ENCODE results near the gene DYNC1H1.
"Not testable (repeated sequence)": the region's sequence is repeated elsewhere in the genome, so short reads cannot be mapped to it uniquely, and the experiment has no call there.

DYNC1H1 gene

DNA sequence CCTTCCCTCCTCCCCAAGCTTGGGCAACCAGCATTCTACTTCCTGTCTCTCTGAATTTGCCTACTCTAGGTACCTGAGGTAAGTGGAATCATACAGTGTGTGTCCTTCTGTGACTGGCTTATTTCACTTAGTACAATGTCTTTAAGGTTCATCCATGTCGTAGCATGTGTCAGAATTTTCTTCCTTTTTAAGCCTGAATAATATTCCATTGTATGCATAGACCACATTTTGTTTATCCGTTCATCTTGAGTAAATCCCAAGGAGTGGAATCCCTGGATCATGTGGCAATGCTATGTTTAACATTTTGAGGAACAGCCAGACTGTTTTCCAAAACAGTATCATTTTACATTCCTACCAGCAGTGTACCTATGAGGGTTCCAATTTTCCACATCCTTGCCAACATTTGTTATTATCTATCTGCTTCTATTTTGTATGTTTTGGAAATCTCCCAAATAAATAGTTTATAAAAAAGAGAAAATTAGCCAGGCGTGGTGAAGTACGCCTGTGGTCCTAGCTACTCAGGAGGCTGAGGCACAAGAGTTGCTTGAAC, 110.1 kb downstream of the DYNC1H1 start:
- no peak for DNase-seq

DNA sequence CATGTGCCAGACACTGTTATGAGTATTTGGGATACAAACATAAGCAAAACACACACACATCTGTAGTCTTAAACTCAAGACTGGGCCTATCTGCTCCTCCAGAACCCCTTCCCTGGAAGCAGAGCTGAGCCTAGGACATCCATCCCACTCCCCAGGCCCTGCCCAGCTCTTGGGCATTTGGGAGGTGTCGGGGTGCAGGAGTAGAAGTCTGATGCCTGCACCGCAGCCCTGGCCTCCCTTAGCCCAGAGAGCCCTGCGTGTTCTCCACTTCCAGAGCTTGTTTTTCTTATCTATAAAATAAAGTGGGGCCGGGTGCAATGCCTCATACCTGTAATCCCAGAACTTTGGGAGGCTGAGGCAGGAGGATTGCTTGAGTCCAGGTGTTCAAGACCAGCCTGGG, 110.8 kb downstream of the DYNC1H1 start:
- DNase-seq, result no peak

DNA sequence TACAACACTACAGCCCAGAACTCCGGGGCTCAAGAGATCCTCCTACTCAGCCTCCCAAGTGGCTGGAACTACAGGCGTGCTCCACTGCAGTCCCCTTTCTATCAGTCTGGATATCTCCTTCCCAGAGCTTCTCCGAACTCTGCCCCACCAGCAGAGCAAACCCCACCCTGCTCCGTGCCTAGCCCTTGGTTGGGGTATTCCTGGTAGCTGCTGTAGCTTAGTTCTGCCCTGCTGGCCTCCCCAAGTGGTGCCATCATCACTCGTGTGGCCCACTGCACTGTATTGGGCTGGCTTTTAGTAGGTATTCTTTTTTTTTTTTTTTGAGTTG, 113.0 kb downstream of the DYNC1H1 start:
- no peak for DNase-seq

DNA sequence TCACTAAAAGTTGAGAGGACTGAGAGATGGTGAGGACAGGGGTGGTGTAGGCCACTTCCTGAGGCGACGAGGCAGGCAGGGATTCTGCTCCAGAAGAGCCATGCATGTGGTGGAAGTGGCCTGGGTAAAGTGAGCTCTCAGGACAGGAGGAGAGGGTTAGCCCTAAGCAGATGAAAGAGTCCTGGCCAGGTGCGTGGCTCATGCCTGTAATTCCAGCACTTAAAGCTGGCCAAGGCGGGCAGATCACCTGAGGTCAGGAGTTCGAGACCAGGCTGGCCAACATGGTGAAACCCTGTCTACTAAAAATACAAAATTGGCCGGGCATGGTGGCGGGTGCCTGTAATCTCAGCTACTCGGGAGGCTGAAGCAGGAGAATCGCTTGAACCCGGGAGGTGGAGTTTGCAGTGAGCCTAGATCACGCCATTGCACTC, 114.0 kb downstream of the DYNC1H1 start:
- DNase-seq, result not testable (repeated sequence)

DNA sequence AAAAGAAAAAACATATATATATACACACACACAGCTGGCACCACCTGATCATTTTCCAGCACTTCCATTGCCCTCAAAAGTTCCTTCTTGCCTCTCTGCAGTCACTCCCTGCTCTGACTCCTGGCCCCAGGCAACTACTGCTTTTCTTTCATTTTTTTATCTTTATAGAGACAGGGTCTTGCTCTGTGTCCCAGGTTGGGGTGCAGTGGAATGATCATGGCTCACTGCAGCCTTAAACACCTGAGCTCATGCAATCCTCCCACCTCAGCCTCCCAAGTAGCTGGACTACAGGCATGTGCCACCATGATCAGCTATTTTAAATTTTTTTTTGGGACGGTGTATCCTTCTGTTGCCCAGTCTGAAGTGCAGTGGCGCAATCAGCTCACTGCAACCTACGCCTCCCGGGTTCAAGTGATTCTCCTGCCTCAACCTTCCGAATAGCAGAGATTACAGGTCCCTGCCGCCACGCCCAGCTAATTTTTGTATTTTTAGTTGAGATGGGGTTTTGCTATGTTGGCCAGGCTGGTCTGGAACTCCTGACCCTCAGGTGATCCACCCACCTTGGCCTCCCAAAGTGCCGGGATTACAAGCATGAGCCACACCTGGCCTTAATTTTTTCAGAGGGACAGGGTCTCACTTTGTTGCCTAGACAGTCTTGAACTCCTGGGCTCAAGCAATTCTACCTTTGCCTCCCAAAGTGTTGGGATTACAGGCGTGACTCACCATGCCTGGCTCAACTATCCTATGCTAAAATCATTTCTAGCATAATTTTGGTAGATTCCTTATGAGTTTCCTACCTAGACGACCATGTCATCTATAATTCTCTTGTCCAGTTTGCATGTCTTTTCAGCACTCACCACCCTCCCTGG, 114.7 kb downstream of the DYNC1H1 start:
- no peak for DNase-seq

DNA sequence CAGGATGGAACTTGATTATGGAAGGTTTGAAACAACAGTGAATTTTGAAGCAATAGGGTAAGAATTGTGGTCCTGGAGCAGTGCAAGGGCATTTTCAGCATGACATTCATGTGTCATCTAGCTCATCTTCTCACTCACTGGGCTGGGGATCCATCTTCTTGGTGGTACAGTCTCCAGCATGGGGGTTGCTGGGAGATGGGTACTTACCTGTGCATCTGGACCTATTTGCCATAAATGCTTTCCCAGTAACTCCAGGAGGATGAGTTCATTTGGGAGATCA, 115.3 kb downstream of the DYNC1H1 start:
- DNase-seq, result no peak

DNA sequence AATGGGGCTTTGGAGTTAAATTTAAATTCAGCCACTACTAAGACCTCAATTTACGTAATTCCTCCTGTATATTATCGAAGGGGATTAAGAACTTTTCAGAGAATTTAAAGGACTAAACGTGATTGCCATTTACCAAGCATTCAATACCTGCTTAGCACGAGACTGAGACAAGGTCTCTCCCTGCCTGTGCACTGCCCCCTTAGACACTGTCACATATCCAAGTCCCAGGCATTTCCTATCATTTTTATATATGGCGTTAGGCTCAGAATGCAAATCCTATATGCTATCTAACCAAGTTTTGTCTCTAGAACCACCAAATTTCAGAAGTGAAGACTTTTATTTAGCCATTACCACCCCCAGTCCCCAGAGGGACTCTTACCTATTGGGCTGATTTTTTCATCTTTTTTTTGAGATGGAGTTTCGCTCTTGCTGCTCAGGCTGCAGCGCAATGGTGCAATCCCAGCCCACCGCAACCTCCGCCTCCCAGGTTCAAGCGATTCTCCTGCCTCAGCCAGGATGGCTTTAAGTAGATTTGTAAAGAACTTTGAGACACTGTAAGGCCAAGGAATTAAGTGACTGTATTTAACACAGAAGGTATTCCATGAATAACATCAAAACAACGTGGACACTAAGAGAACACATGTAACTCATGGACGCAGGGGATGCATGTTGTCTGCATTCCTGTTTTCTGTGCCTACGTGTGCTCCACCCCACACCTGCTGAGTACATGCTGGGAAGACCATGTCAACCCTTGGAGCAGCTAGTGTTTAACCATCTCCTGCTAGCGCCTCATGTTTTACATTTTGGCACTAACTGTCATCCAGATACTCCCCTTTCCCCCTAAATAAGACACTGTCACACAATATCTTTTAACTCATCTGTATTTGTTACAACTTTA, 116.1 kb downstream of the DYNC1H1 start:
- no peak for DNase-seq

DNA sequence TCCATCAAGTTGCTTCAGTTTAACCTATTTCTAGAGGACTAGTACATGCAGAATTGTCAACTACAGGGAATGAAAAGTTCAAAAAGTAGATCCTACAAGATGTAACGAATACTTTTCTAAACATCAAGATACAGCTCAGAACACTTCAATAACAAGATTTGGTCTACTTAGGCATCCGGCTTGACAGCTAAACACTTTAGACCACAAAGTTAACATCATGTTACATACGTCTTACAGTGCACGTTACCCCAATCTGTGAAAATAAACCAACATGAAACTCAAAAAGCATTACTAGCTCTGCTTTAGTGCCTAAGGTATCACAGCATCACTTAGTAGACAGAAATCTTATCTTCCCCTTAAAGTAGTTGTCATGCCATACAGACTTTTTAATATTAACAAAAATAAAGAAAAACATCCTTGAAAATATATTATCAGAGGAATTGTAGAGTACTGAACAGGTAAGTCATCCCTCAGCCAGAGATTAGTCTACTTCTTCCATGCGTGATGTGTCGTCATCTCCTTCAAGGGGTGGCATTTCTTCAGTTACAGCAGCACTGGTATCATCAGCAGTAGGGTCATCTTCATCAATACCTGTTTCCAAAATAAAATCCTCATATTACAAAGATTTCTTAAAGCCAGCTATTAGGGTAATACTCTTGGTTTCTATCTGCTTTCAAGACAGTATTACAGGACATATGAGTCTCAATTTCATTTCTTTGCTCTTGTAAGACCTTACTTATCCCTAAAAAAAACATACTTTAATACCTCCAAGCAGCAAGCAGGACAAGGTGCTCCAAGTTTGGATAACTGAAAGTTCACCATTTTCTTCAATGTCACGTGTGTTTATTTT, 117.1 kb downstream of the DYNC1H1 start:
- DNase-seq, result no peak

DNA sequence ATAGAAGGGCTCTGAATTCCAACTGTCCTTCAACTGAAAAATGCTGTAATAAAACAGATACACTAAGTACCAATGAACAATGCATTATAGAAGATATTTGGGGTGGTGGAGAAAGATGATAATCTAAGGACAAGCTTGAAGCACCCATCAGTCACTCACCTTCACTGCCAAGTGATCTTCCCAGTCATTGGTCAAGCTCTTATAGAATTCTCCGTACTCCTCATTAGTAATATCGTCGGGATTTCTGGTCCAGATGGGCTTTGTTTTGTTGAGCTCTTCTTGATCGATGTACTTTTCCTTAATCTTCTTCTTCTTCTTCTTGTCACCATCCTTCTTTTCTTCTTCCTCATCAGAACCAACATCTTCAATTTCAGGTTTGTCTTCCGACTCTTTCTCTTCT, 120.1 kb downstream of the DYNC1H1 start:
- not testable (repeated sequence) for DNase-seq

DNA sequence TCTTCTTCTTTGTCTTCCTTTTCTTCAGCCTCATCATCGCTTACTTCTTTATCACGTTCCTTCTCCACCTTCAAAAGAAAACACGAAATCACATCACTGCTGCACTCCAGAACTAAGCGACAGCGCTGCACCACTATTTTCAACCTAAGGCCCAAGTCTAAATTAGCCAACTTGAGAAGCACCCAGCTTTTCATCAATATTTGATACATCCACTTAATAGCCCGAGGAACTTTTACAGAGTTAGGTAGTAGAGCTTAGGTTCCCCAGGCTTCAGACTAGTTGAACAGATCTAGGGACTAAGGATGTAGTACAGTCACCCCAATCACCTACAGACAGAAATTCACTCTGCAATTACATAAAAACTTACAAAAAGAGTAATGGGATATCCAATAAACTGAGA, 120.6 kb downstream of the DYNC1H1 start:
- no peak for DNase-seq

DNA sequence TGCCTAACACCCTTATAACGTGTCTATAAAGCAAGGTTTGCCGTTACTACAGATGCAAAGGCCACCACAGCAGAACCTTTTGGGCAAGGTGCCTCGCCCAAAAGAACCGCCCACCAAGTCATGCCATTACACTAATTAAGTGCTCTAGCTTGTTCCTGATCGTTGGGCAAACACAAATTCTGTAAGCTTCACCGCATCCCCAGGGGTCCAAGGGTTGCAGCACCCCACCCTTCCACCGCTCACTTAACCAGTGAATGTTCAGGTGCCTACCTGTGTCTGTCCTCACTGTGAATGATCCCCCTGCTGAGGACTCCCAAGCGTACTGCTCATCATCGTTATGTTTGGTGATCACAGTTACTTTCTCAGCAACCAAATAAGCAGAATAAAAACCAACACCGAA, 121.1 kb downstream of the DYNC1H1 start:
- no peak for DNase-seq

DNA sequence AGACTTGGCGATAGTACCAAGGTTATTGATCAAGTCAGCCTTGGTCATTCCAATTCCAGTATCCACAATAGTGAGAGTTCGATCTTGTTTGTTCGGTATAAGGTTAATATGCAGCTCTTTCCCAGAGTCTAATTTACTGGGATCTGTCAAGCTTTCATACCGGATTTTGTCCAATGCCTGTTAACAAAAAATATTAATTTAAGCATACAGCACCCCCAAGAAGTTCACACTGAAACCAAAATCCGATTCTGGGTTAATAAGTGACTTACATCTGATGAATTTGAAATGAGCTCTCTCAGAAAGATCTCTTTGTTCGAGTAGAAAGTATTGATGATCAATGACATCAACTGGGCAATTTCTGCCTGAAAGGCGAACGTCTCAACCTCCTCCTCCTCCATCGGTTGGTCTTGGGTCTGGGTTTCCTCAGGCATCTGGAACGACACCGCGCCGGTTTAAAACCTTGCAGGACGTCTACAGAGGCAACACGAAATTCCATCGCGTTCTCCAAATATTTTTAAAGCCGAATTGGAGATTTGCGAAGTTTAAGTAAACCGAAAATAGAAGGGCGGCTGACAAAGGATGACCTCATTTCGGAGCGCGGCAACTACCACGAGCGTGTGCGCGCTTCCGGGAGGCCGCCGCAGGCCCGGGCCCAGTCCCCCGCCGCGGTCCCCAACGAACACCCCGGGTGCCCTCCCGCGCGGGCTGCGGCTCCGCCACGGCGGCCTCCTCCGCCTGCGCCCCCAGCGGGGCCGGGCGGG, 121.8 kb downstream of the DYNC1H1 start:
- no peak for DNase-seq

DNA sequence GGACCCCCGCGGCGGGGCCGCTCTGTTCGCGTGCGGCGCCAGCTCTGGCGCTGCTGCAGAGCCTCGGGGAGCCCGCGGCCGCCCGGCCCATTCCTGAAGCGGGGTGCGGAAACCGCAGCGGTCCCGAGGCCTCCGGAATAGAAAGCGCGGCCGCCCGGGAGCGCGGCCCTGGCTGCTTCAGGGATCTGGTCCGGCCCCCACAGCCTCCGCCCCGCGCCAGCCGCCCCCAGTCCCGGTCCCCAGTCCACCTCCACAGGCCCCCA, 122.3 kb downstream of the DYNC1H1 start:
- no peak for DNase-seq

DNA sequence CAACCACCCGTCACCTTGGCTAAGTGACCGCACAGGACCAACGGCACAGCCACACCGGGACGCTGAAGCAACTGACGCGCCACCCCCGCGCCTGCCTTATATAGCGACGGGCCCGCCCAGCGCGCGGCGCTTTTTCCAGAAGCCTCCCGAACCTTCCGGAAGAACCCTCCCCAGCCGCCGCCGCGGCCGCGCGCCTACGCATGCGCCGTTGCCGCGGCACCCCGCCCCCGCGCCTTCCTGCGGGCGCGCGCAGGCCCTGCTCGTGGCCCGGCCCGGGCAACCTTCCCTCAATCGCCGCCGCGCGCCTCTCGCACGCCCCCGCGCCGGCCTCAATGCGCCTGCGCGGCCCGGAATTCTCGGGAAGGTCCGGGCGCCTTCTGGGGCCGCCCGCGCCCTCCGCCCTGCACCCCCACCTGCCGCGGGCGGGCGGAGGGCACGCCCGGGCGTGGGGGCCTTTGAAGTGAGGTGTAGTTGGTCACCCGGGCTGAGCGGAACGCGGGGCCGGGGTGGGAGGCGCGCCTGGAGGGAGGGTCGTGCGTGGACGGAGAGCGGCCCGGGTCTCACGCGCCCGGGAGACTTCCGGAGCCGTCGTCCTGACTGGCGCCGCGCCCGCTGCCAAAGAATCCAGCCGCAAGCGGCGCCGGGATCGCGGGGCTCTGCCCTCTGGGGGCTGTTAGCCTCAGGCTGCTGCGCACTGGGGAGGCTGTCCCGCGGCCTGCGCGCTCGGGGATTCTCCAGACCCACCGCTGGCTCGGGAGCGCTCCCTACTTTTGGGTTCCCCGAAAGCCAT, 122.8 kb downstream of the DYNC1H1 start, which contains the start of gene HSP90AA1:
Gene HSP90AA1, minus strand, starts transcription at position 73 of the 790 bp plus-strand sequence. CDS start 666 bp downstream, outside the sequence.
- DNase-seq, result peak; percentile 83

DNA sequence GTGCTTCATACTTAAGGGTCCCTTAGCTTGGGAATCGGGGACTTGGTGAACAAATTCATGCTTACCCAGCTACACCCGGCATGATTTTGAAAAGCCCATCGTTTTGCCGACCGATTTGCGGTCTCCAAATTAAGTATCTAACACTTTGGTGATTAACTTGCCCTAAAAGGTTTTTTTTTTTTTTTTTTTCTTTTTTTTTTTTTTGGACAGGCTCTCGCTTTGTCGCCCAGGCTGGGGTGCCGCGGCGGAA, 123.3 kb downstream of the DYNC1H1 start:
- DNase-seq, result no peak

DNA sequence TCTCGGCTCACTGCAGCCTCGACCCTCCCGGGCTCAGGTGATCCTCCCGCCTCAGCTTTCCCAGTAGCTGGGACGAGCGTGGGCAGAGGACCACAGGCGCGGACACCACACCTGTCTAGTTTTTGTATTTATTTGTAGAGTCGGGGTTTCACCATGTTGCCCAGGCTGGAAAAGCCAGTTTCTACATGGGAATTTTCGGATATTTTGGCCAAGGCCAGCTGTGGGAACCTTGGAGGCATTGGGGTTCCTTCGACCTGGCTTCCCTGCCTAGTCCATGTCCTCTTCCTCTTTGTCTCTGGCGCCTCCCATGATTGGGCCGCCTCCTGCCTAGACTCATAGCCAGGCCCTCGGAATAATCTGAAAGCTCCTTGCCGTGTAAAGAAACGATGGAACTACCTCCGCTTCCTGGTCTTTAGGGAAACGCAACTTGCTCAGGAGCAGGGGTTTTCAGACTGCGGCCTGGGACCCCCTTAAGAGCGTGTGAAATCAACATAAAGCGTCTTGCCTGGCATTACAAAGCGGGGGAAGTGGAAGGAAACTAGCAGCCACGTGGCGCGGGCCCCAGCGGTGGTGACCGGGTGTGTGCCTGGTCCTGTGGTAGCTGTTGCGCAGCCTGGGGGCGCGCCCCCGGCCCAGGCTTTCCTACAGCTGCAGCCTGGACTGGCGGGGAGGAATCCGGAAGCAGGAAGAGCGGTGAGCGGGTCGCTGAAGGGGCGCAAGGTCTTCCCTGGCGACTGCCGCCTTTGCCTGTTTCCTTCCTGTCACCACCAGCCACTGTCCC, 123.8 kb downstream of the DYNC1H1 start:
- no peak for DNase-seq

DNA sequence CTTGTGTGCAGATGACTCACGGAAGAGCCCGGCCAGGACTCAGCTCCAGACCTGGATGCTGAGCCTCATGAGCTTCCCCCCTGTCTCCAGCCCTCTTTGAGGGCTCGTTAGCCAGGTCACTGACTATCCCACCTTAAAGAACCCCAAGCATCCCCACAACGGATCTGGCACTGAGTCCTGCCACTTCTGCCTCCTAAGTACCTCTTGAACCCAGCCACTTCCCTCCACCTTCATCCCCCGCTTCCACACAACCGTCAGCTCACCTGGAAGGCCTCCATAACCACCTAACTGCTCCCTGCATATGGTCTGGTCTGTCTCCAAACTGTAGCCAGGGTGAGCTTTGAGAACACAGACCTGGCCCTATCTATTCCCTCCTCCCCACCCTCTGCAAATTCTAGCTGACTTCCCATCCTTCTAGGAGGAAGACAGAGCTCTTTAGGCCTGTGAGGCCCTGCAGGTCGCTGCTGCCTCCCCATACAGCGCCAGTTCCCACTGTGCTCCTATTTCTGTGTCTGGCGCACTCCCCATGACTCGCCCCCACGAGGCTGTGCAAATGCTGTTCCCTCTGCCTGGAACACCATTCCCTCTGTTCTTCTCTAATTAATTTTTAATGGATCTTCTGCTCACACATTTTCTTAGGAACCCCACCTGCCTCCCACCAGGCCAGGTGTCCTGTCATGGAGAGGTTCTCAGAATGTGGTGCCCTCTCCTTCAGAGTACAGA, 125.4 kb downstream of the DYNC1H1 start:
- DNase-seq, result no peak

DNA sequence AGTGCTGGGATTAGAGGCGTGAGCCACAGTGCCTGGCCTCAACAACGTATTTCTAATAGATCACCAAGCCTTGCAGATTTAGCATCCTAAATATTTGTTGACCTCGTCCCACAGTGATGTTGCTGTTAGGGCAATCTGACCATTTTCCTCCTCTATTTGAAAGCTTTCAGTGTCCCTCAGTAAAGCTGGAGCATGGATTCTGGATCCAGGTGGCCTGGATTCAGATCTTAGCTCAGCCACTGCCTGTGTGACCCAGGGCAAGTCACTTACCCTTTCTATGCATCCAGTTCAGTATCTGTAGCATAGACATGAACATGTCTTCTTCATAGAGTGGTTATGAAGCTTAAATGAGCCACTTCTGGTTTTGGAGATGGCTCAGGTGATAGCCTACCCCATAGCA, 126.3 kb downstream of the DYNC1H1 start:
- no peak for DNase-seq

DNA sequence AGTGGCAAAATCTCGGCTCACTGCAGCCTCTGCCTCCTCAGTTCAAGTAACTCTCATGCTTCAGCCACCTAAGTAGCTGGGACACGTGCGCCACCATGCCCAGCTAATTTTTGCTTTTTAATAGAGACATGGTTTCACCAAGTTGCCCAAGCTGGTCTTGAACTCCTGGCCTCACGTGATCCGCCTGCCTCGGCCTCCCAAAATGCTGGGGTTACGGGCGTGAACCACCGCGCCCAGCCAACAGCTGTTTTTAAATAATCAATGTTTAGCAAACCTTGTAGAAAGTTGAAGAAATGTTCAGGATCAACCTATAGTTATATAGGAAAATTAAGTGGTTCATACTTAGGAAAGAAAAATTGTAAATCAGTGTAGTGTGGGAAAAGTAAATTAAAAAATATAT, 128.4 kb downstream of the DYNC1H1 start:
- no peak for DNase-seq

DNA sequence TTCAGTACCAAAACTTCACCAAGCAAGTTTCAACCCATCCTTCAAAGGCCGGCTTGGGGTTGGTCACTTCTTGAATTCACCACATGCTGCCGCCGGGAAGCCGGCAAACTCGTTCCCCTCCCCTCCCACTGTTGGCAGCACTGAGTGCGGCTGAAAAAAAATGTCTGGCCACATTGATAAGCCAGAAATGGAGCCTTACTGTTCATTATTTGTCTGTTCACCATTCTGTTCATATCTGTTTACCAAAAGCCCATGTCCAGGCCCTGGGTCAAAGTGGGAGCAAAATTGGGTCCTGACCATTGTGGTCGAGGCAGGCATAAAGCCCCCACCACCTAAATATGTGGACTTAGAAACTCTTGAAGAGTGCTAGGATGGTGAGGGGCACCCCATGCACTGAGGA, 129.7 kb downstream of the DYNC1H1 start:
- no peak for DNase-seq
